ENCODE data around the gene HSD17B2.

The HSD17B2 gene

DNA sequence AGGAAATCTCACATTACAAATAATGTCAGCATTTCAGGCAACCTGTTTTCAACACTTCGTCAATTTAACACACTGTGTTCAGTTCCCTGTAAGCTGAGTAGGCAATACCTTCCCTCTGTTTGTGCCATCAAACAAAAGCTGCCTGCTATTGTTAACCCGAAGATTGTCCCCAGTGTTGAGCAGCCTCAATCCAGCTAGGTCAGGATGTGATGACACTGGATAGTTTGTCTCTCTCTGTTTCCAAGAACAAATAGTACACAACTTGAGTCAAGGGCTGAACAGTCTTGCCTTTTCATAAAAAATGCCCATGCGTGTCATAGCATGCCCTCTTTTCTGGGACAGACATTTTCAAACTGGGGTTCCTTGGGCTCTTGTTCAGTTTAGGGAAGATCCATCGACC is 36.4 kb downstream of the HSD17B2 start:
- TF ChIP-seq, protein P1, sequence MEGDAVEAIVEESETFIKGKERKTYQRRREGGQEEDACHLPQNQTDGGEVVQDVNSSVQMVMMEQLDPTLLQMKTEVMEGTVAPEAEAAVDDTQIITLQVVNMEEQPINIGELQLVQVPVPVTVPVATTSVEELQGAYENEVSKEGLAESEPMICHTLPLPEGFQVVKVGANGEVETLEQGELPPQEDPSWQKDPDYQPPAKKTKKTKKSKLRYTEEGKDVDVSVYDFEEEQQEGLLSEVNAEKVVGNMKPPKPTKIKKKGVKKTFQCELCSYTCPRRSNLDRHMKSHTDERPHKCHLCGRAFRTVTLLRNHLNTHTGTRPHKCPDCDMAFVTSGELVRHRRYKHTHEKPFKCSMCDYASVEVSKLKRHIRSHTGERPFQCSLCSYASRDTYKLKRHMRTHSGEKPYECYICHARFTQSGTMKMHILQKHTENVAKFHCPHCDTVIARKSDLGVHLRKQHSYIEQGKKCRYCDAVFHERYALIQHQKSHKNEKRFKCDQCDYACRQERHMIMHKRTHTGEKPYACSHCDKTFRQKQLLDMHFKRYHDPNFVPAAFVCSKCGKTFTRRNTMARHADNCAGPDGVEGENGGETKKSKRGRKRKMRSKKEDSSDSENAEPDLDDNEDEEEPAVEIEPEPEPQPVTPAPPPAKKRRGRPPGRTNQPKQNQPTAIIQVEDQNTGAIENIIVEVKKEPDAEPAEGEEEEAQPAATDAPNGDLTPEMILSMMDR (IDR thresholded peaks at IDR 0.05; ENCODE audit: low read depth, low read length, missing control alignments) = no peak
- DNase-seq (ENCODE audit: low read depth) = no peak

DNA sequence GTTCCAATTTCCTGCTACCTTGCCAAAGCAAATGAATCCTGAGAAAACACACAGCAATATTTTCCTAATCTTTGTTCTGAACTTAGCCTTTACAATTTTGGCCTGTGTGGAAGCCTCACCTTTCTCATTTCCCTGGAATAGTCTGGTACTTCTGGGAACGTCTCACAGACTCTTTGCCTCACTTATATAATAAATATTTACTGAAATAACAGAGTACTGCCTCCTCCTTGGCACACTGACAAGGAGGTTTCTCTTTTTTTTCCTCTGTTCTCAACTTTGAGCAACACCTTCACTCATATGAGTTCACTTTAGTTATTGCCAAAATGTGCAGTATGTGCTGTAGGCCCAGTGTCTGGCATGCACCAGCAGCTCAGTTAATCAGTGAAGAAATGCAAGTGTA is 37.3 kb downstream of the HSD17B2 start:
- no peak overlapping the region for H3K4me3 ChIP-seq (ENCODE audit: low read depth, low read length)
- no peak for DNase-seq (ENCODE audit: low read depth)
- TF ChIP-seq, protein P1 (IDR thresholded peaks at IDR 0.05; ENCODE audit: low read depth, low read length, missing control alignments) = no peak

More for the DNA sequence above, 36.4 kb downstream of the HSD17B2 start:
- no peak overlapping the region for H3K4me3 ChIP-seq (ENCODE audit: low read depth, low read length)

DNA sequence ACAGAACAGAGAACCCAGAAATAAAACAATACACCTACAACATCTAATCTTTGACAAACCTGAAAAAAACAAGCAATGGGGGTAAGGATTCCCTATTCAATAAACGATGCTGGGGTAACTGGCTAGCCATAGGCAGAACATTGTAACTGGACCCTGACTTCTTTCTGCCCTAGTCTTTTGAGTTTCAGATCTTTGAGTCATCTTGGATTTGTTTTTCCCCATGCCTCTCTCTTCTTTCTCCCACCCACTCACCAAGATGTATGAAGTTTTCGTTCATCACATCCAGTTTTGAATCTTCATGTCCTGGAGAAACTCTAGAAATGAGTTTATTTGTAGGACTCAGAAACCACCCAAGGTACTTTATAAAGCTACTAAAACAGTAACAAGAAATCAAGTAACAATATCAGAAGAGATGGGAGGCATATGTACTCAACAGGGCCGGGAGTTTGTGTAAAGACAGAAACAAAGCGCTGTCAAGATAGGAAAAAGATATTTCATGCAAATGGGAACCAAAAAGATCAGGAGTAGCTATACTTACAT is 39.0 kb downstream of the HSD17B2 start:
- TF ChIP-seq, protein P1 (IDR thresholded peaks at IDR 0.05; ENCODE audit: low read depth, low read length, missing control alignments) = no peak
- no peak for DNase-seq (ENCODE audit: low read depth)
- no peak overlapping the region for H3K4me3 ChIP-seq (ENCODE audit: low read depth, low read length)

DNA sequence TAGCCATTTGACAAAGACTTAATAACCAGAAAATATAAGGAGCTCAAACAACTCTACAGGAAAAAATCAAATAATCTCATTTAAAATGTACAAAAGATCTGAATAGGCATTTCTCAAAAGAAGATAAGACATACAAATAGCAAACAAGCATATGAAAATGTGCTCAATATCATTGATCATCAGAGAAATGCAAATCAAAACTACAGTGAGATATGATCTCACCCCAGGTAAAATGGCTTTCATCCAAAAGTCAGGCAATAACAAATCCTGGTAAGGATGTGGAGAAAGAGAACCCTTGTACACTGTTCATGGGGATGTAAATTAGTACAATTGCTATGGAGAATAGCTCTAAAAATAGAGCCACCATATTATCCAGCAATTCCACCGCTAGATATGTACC is 43.1 kb downstream of the HSD17B2 start:
- TF ChIP-seq, protein P1 (IDR thresholded peaks at IDR 0.05; ENCODE audit: low read depth, low read length, missing control alignments) = no peak
- no peak for DNase-seq (ENCODE audit: low read depth)
- no peak overlapping the region for H3K4me3 ChIP-seq (ENCODE audit: low read depth, low read length)

DNA sequence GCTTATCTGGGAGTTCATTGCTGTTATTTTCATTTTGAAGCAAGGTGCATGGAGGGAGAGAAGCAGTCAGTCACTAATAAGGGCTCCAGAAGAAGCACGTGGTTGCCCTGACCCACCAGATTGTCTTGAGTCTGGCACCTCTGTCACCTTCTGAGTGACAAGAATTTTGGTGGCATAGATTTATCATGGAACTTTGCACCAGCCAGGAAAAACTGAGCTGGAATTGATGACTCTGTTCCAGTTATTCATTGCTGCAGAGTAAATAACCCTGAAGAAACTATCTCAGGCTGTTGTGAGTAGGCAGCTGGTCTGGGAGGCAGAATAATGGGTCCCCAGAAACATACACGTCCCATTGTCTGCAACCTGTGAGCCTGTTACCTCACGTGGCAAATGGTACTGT is 44.8 kb downstream of the HSD17B2 start:
- no peak for DNase-seq (ENCODE audit: low read depth)
- no peak overlapping the region for H3K4me3 ChIP-seq (ENCODE audit: low read depth, low read length)

DNA sequence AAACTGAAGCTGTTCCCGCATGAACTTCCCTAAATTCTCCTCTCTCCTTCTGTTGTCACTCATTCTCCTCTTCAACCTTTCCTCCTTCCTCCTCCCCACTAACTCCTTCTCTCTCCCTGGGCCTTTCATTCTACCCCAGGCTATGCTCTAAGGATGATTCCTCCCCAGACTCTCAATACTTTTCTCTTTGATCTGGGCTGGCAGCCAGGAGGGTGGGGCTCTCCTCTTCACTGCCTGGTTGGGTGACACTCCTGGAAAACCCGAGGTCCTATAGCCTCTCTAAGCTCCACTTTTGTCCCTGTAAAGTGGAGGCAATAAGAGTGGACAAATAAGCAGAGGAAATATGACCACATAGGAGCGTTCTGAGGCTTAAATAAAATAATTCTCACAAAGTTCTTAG is 46.2 kb downstream of the HSD17B2 start:
- no peak overlapping the region for H3K4me3 ChIP-seq (ENCODE audit: low read depth, low read length)
- DNase-seq (ENCODE audit: low read depth) = no peak
- TF ChIP-seq, protein P1 (IDR thresholded peaks at IDR 0.05; ENCODE audit: low read depth, low read length, missing control alignments) = no peak

More for the DNA sequence above, 44.8 kb downstream of the HSD17B2 start:
- TF ChIP-seq, protein P1 (IDR thresholded peaks at IDR 0.05; ENCODE audit: low read depth, low read length, missing control alignments) = no peak

DNA sequence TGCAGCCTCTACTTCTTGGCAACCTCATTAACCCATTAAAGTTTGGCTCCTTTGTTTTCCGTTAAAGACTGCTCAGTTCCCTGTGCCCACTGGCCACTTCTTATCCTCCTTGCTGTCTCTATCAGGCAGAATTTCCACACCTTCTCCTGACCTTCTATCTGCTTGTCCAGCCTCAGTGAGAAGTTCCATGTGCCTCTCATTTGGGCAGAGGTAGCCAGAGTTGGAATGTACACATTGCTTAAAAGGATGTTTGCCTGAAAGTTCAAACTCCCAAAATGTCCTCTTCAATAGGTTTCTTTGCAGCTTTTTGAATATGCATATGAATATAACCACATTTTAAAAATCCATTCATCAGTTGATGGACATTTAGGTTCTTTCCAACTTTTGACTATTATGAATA is 47.0 kb downstream of the HSD17B2 start:
- DNase-seq (ENCODE audit: low read depth) = no peak
- H3K4me3 ChIP-seq (ENCODE audit: low read depth, low read length) = no peak overlapping the region
- TF ChIP-seq, protein P1 (IDR thresholded peaks at IDR 0.05; ENCODE audit: low read depth, low read length, missing control alignments) = no peak
